Measurements from ENCODE around the gene SCGB3A2.
"Not testable (repeated sequence)": the region's sequence is repeated elsewhere in the genome, so short reads cannot be mapped to it uniquely, and the experiment has no call there.

The SCGB3A2 gene

GRCh38 chr5:147860641-147861025 is 17.9 kb upstream of the SCGB3A2 start:
- DNase-seq (ENCODE audit: low spot score): no peak
- TF ChIP-seq CTCF (IDR thresholded peaks at IDR 0.05; ENCODE audit: extremely low read depth, missing control alignments): no peak

- TF ChIP-seq CTCF (IDR thresholded peaks at IDR 0.05; ENCODE audit: extremely low read depth, missing control alignments): no peak
- DNase-seq (ENCODE audit: low spot score): no peak
These were observed 14.9 kb upstream of the SCGB3A2 start for GRCh38 chr5:147863454-147864158.

- no peak for TF ChIP-seq CTCF (IDR thresholded peaks at IDR 0.05; ENCODE audit: extremely low read depth, missing control alignments)
- DNase-seq (ENCODE audit: low spot score): no peak
These were observed 9.4 kb upstream of the SCGB3A2 start for GRCh38 chr5:147869112-147869511.

GRCh38 chr5:147869892-147870291 is 8.6 kb upstream of the SCGB3A2 start:
- not testable (repeated sequence) for DNase-seq (ENCODE audit: low spot score)

- not testable (repeated sequence) for DNase-seq (ENCODE audit: low spot score)
These were observed 6.4 kb upstream of the SCGB3A2 start for GRCh38 chr5:147871980-147872549.

- not testable (repeated sequence) for DNase-seq (ENCODE audit: low spot score)
These were observed 5.6 kb upstream of the SCGB3A2 start for GRCh38 chr5:147872744-147873435.

GRCh38 chr5:147874118-147874875 is 4.2 kb upstream of the SCGB3A2 start:
- DNase-seq (ENCODE audit: low spot score): not testable (repeated sequence)

- TF ChIP-seq CTCF (IDR thresholded peaks at IDR 0.05; ENCODE audit: extremely low read depth, missing control alignments): no peak
- DNase-seq (ENCODE audit: low spot score): no peak
These were observed 3.6 kb upstream of the SCGB3A2 start for GRCh38 chr5:147874910-147875367.

- DNase-seq (ENCODE audit: low spot score): no peak
These were observed 2.4 kb upstream of the SCGB3A2 start for GRCh38 chr5:147876141-147876540.

More at GRCh38 chr5:147876141-147876540, 2.4 kb upstream of the SCGB3A2 start:
- no peak for TF ChIP-seq CTCF (IDR thresholded peaks at IDR 0.05; ENCODE audit: extremely low read depth, missing control alignments)

Measured in GM20000 (cell line).